ENCODE results near the gene CSTF3.
"Not testable (repeated sequence)": the region's sequence is repeated elsewhere in the genome, so short reads cannot be mapped to it uniquely, and the experiment has no call there.

DNA sequence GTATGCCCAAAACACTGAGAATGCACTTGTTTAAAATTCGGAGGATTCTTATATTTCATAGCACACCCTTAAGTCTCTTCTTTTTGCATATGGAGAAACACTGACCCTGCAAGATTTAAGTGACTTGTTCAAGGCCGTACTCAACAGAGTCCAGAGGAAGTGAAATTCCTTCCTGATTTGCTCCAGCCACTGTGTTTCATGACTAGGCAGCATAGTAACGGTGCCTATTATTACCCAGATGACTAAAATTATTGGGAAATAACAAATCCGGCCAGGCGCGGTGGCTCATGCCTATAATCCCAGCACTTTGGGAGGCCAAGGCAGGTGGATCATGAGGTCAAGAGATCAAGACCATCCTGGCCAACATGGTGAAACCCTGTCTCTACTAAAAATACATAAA lies 112.6 kb downstream of the CSTF3 start:
- not testable (repeated sequence) for TF ChIP-seq POLR2A (IDR thresholded peaks at IDR 0.05; ENCODE audit: low read depth, low read length); TAF1 (IDR thresholded peaks at IDR 0.05; ENCODE audit: low read depth, low read length); POLR2AphosphoS5 (IDR thresholded peaks at IDR 0.05; ENCODE audit: low read depth, low read length); PAX5 (IDR thresholded peaks at IDR 0.05; ENCODE audit: insufficient read depth, low read length, severe bottlenecking)
